NOMO-1 (cell line): ENCODE measurements around the gene DNAH10.
"Not testable (repeated sequence)": the region's sequence is repeated elsewhere in the genome, so short reads cannot be mapped to it uniquely, and the experiment has no call there.

Experiments used
- DNase-seq, 2 experiments: peaks; one replicate each; lab custom pipeline; 2025; ENCODE audit not compliant: unreplicated experiment in 2 of 2; lab: John Stamatoyannopoulos, UW

DNAH10 gene

GRCh38 chr12:123942911-123943648, 181.0 kb downstream of the DNAH10 start:
- no peak for DNase-seq

GRCh38 chr12:123943816-123944215, 181.7 kb downstream of the DNAH10 start:
- no peak for DNase-seq

- DNase-seq, result no peak
Observed at GRCh38 chr12:123944696-123945095, 182.6 kb downstream of the DNAH10 start.

- no peak for DNase-seq
Observed at GRCh38 chr12:123945287-123946151, 183.4 kb downstream of the DNAH10 start.

- DNase-seq, result no peak
Observed at GRCh38 chr12:123946152-123946515, 184.0 kb downstream of the DNAH10 start.

- DNase-seq, result not testable (repeated sequence)
Observed at GRCh38 chr12:123946516-123947505, 184.7 kb downstream of the DNAH10 start.

- DNase-seq, result not testable (repeated sequence)
Observed at GRCh38 chr12:123947531-123947930, 185.4 kb downstream of the DNAH10 start.

- no peak for DNase-seq
Observed at GRCh38 chr12:123948401-123948795, 186.3 kb downstream of the DNAH10 start.

- no peak for DNase-seq
Observed at GRCh38 chr12:123948796-123949769, 187.0 kb downstream of the DNAH10 start.

GRCh38 chr12:123949770-123950165, 187.7 kb downstream of the DNAH10 start:
- no peak for DNase-seq

- DNase-seq, result no peak
Observed at GRCh38 chr12:123950476-123951349, 188.6 kb downstream of the DNAH10 start.

- DNase-seq, result no peak
Observed at GRCh38 chr12:123951467-123951866, 189.4 kb downstream of the DNAH10 start.

- no peak for DNase-seq
Observed at GRCh38 chr12:123952037-123952436, 189.9 kb downstream of the DNAH10 start.

GRCh38 chr12:123954647-123955350, 192.7 kb downstream of the DNAH10 start:
- DNase-seq, result no peak

GRCh38 chr12:123956249-123956648, 194.1 kb downstream of the DNAH10 start:
- no peak for DNase-seq

- no peak for DNase-seq
Observed at GRCh38 chr12:123957196-123957595, 195.1 kb downstream of the DNAH10 start.

- DNase-seq, result no peak
Observed at GRCh38 chr12:123958462-123958861, 196.4 kb downstream of the DNAH10 start.

GRCh38 chr12:123958876-123959275, 196.8 kb downstream of the DNAH10 start:
- DNase-seq, result no peak
